Activated B cell treated with CpG ODN at 0.5 μM for 24 hours (primary cell): ENCODE measurements around the gene DCUN1D5. TPM values are rescaled to one million over a fixed set of nuclear protein-coding genes. Genes with fewer than 3 reads are reported as not detected.

Experiments used
- ATAC-seq: fragments of 200-7000 bp; cut with Tn5 transposase; one replicate; pipeline ENCODE4 v1.10.0; 2021; ENCODE audit warnings: low read depth, mild to moderate bottlenecking, moderate library complexity
- CTCF ChIA-PET: fragments of 350-600 bp; sonication (Branson Sonifier 250); formaldehyde crosslinking; loops from one replicate; lab custom pipeline; 2021; ENCODE audit warnings: antibody characterized with exemption; lab: Charles Lee
- POLR2A ChIA-PET: fragments of 350-600 bp; sonication (Branson Sonifier 250); formaldehyde crosslinking; loops from one replicate; lab custom pipeline; 2021; ENCODE audit warnings: antibody characterized with exemption; lab: Charles Lee
- DNase-seq: peaks from one replicate; pipeline ENCODE4 v3.0.0; 2022
- H3K27ac Mint-ChIP-seq: one replicate; pipeline ENCODE4 v1.8.0; 2020; ENCODE audit warnings: mixed read lengths
- H3K27me3 Mint-ChIP-seq: one replicate; pipeline ENCODE4 v1.8.0; 2021; ENCODE audit warnings: mixed read lengths
- H3K36me3 Mint-ChIP-seq: one replicate; pipeline ENCODE4 v1.8.0; 2021; ENCODE audit warnings: low read depth, mixed read lengths
- H3K4me1 Mint-ChIP-seq: one replicate; pipeline ENCODE4 v1.8.0; 2021; ENCODE audit warnings: mixed read lengths
- H3K4me3 Mint-ChIP-seq: one replicate; pipeline ENCODE4 v1.8.0; 2020; ENCODE audit warnings: mild to moderate bottlenecking, mixed read lengths
- H3K9me3 Mint-ChIP-seq: one replicate; pipeline ENCODE4 v1.8.0; 2020; ENCODE audit warnings: mixed read lengths
- CTCF ChIP-seq: fragments of 200-600 bp; IDR thresholded peaks from one replicate; pipeline ENCODE4 v1.8.0; 2022; ENCODE audit warnings: antibody characterized with exemption, mild to moderate bottlenecking
- intact Hi-C: fragments of 100-400 bp; cut with micrococcal nuclease; formaldehyde crosslinking; loops from one replicate; pipeline ENCODE4 v1.15.1; 2024
- total RNA-seq: library from RNA; stranded (reverse); gene quantifications from 2 replicates; pipeline ENCODE4 v1.2.3, GENCODE V29; 2022

Gene DCUN1D5
- total RNA-seq, 1 donor from 2014 or later: 20.9 TPM

- ChIA-PET CTCF (no interaction called here), POLR2A (interaction anchor here (0.6 kb wide), 1 partner anchor 131 kb away, joined by 5 read pairs; no protein-coding TSS in a partner anchor)
- intact Hi-C loops: loop anchor here (5.0 kb wide), 1 partner anchor 134 kb away; no protein-coding TSS in a partner anchor
- Mint-ChIP-seq H3K4me1 (no peaks in the 10 kb centered on the region), H3K36me3 (no peaks in the 10 kb centered on the region), H3K27me3 (no peaks in the 10 kb centered on the region), H3K4me3 (no peak overlapping the region), H3K9me3 (peaks cover 2% of the 10 kb centered on the region), H3K27ac (no peak overlapping the region)
- no peak for TF ChIP-seq CTCF
- DNase-seq (no peak), ATAC-seq (no peak)
These were observed 40.7 kb downstream of the DCUN1D5 start for GRCh38 chr11:103051151-103051801.

- Mint-ChIP-seq H3K27ac (no peak overlapping the region), H3K9me3 (peaks cover 2% of the 10 kb centered on the region), H3K36me3 (no peaks in the 10 kb centered on the region), H3K27me3 (no peaks in the 10 kb centered on the region), H3K4me3 (no peak overlapping the region), H3K4me1 (no peaks in the 10 kb centered on the region)
- intact Hi-C loops: loop anchor here (5.0 kb wide), 1 partner anchor 133 kb away; no protein-coding TSS in a partner anchor
- CTCF ChIA-PET: no interaction called here
- TF ChIP-seq CTCF: no peak
- DNase-seq (no peak), ATAC-seq (no peak)
- POLR2A ChIA-PET: no interaction called here
These were observed 41.6 kb downstream of the DCUN1D5 start for GRCh38 chr11:103050351-103050750.

GRCh38 chr11:103047837-103048236 lies 44.1 kb downstream of the DCUN1D5 start:
- no peak for ATAC-seq
- H3K36me3 Mint-ChIP-seq: no peaks in the 10 kb centered on the region
- intact Hi-C loops: no loop called here
- no peak overlapping the region for H3K4me3 Mint-ChIP-seq
- POLR2A ChIA-PET: no interaction called here
- no peak for TF ChIP-seq CTCF
- H3K4me1 Mint-ChIP-seq: no peaks in the 10 kb centered on the region
- CTCF ChIA-PET: no interaction called here
- H3K9me3 Mint-ChIP-seq: peaks cover 2% of the 10 kb centered on the region
- DNase-seq: no peak
- no peak overlapping the region for H3K27ac Mint-ChIP-seq
- peaks cover 3% of the 10 kb centered on the region for H3K27me3 Mint-ChIP-seq

- CTCF ChIA-PET: interaction anchor here (1.0 kb wide), 1 partner anchor 9 kb away, joined by 3 read pairs; no protein-coding TSS in a partner anchor
- ATAC-seq (no peak), DNase-seq (no peak)
- H3K27ac Mint-ChIP-seq: no peak overlapping the region
- H3K4me3 Mint-ChIP-seq: no peak overlapping the region
- no peaks in the 10 kb centered on the region for H3K36me3 Mint-ChIP-seq
- no peak for TF ChIP-seq CTCF
- peaks cover 3% of the 10 kb centered on the region for H3K27me3 Mint-ChIP-seq
- intact Hi-C loops: no loop called here
- H3K9me3 Mint-ChIP-seq: no peaks in the 10 kb centered on the region
- no peaks in the 10 kb centered on the region for H3K4me1 Mint-ChIP-seq
- POLR2A ChIA-PET: no interaction called here
These were observed 47.9 kb downstream of the DCUN1D5 start for GRCh38 chr11:103043826-103044678.

- TF ChIP-seq CTCF: no peak
- Mint-ChIP-seq H3K4me1 (no peaks in the 10 kb centered on the region), H3K36me3 (no peaks in the 10 kb centered on the region), H3K27me3 (peaks cover 3% of the 10 kb centered on the region), H3K9me3 (no peaks in the 10 kb centered on the region), H3K27ac (no peak overlapping the region), H3K4me3 (no peak overlapping the region)
- POLR2A ChIA-PET: no interaction called here
- intact Hi-C loops: no loop called here
- CTCF ChIA-PET: no interaction called here
- ATAC-seq (no peak), DNase-seq (no peak)
These were observed 49.8 kb downstream of the DCUN1D5 start for GRCh38 chr11:103042161-103042560.
